Measurements from ENCODE around the gene ANO1.

DNA sequence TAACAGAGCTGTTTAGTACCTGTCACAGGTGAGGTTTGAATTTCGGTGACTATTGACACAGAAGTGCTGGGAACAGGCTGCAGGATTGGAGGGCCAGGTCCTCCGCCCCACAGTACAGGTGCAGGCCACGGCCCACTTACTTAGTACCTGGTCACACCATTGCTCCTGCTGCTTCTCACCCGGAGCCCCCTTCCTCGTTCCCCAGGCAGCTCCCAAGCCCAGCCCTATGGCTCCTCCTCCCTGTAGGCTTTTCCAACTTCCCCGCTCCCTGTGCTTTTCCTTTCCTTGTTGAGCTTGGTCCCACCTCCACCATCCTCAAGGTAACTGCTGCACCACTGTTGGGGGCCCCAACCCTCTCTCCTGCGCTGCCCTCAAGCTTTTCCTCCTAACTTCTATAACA is 27.9 kb upstream of the ANO1 start:
- no peak for TF ChIP-seq POLR2AphosphoS5 (IDR thresholded peaks at IDR 0.05; ENCODE audit: low read depth, low read length)
- TF ChIP-seq POLR2A (IDR thresholded peaks at IDR 0.05; ENCODE audit: low read depth, low read length), result no peak
- TF ChIP-seq TAF1 (IDR thresholded peaks at IDR 0.05; ENCODE audit: low read depth, low read length), result no peak
- no peak for TF ChIP-seq SPI1 (IDR thresholded peaks at IDR 0.05; ENCODE audit: low read depth, low read length)

Measured in GM12891 (cell line).